Caco-2 (cell line): ENCODE data around the gene WDR26. TPM values are rescaled to one million over a fixed set of nuclear protein-coding genes. Genes with fewer than 3 reads are reported as not detected.

ENCODE experiments used
- BruUV-seq: library from RNA; stranded (reverse); fragments of 400-500 nt; replicated peaks from 2 replicates; lab custom pipeline; 2021; lab: Mats Ljungman, UMichigan
- CTCF ChIA-PET: fragments of 300-600 bp; sonication (Branson Sonifier 250); formaldehyde crosslinking; loops from one replicate; lab custom pipeline; 2022; ENCODE audit warnings: antibody characterized with exemption; lab: Charles Lee
- POLR2A ChIA-PET: fragments of 300-600 bp; sonication (Branson Sonifier 250); formaldehyde crosslinking; loops from one replicate; lab custom pipeline; 2022; ENCODE audit warnings: antibody characterized with exemption; lab: Charles Lee
- DNase-seq, 2 experiments: peaks; one replicate each; pipeline versions ENCODE4 v3.0.0 to v3.0.0-alpha.2; 2020 to 2022
- H3K27me3 ChIP-seq: replicated peaks from 2 replicates; pipeline ENCODE4 v1.6.0; 2011; ENCODE audit warnings: low read length; ENCODE audit not compliant: control insufficient read depth, insufficient read depth
- H3K36me3 ChIP-seq: 2 replicates; pipeline ENCODE4 v1.5.1; 2011; ENCODE audit warnings: low read length; ENCODE audit not compliant: control insufficient read depth, insufficient read depth
- H3K4me1 ChIP-seq: fragments of 250-450 bp; sonication (Bioruptor Pico); 2 replicates; pipeline ENCODE4 v1.5.1; 2020; ENCODE audit warnings: mild to moderate bottlenecking
- H3K4me3 ChIP-seq: 2 replicates; pipeline ENCODE4 v1.5.1; 2011; ENCODE audit warnings: low read depth, mild to moderate bottlenecking, control low read depth, low read length
- H3K9me3 ChIP-seq: fragments of 250-450 bp; sonication (Bioruptor Pico); 2 replicates; pipeline ENCODE4 v1.5.1; 2020; ENCODE audit warnings: mild to moderate bottlenecking, moderate library complexity
- H3K27ac Mint-ChIP-seq: one replicate; pipeline ENCODE4 v1.8.0; 2022; ENCODE audit warnings: mixed read lengths; ENCODE audit not compliant: unreplicated experiment
- H3K27me3 Mint-ChIP-seq: one replicate; pipeline ENCODE4 v1.8.0; 2022; ENCODE audit warnings: mixed read lengths; ENCODE audit not compliant: insufficient read depth, unreplicated experiment
- H3K36me3 Mint-ChIP-seq: one replicate; pipeline ENCODE4 v1.8.0; 2022; ENCODE audit warnings: mild to moderate bottlenecking, mixed read lengths; ENCODE audit not compliant: insufficient read depth, unreplicated experiment
- H3K4me1 Mint-ChIP-seq: one replicate; pipeline ENCODE4 v1.8.0; 2022; ENCODE audit warnings: low read depth, mixed read lengths; ENCODE audit not compliant: unreplicated experiment
- H3K4me3 Mint-ChIP-seq: one replicate; pipeline ENCODE4 v1.8.0; 2022; ENCODE audit warnings: mild to moderate bottlenecking, moderate library complexity, mixed read lengths; ENCODE audit not compliant: unreplicated experiment
- H3K9me3 Mint-ChIP-seq: one replicate; pipeline ENCODE4 v1.8.0; 2022; ENCODE audit warnings: mixed read lengths; ENCODE audit not compliant: unreplicated experiment
- intact Hi-C: fragments of 100-400 bp; cut with micrococcal nuclease; formaldehyde crosslinking; loops from one replicate; pipeline ENCODE4 v1.10.0; 2022; ENCODE audit not compliant: unreplicated experiment
- total RNA-seq: library from RNA; stranded (reverse); gene quantifications from 2 replicates; pipeline ENCODE4 v1.2.3, GENCODE V29; 2022
- TF ChIP-seq, protein P1 (sequence below), 2 experiments: fragments of 200-600 bp in 1 of 2; IDR thresholded peaks; 1 replicate in 1 of 2; 2 replicates in 1 of 2; pipeline versions ENCODE4 v1.5.1 to v1.8.0; 2011 to 2022; ENCODE audit warnings: antibody characterized with exemption in 1 of 2, control low read depth in 1 of 2, inconsistent platforms in 1 of 2, low read depth in 1 of 2, low read length in 1 of 2, mild to moderate bottlenecking in 1 of 2, moderate library complexity in 1 of 2; ENCODE audit not compliant: insufficient read depth in 1 of 2, severe bottlenecking in 1 of 2, unreplicated experiment in 1 of 2

WDR26 gene
- total RNA-seq, 1 experiment from 2014 or later = 58.6 TPM

DNA sequence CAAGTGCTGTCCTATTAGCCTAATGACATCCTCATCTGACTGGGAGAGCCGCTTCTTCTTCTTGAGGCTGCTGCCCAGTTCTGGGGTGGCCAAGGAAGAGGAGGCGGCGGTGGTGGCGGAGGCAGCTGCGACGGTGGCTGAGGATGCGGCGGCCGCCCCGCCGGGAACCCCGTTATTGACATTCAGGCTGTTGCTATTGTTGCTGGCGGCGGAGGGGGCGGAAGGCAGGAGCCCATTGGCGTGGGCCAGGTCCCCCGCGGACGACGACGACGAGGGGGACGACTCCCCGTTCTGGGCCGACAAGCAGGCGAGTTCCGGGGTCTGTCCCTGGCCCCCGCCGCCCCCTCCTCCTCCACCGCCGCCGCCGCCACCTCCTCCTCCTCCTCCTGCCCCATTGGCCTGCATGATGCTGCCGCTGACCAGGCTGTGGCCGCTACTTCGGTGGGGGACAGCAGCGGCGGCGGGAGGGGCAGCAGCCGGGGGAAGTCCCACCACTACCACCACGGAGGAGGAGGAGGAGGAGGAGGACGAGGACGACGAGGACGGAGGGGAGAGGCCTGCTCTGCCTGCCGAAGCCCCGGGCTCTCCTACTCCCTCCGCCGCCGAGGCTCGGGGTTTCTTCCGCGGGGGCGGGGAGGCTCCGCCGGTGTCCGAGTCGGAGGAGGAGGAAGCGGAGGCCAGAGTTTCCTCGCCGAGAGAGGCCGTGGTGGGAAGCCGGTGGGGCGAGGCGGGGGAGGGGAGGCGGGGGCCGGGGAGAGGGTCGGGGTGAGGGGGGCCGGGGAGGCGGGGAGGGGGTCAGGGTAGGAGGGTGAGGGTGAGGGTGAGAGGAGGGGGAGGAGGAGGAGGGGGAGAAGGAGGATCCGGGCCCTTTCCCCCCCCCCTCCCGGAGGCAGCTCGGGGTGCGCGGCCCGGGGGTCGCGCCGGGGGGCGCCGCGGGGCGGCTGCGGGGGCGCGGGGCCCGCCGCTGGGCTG lies 610 bp downstream of the WDR26 start:
- peaks cover 30% of the 10 kb centered on the region for H3K4me1 ChIP-seq
- Mint-ChIP-seq H3K27ac (peak overlapping the region; percentile 94), H3K36me3 (peaks cover 29% of the 10 kb centered on the region), H3K4me3 (peak overlapping the region; percentile 91), H3K27me3 (no peaks in the 10 kb centered on the region), H3K9me3 (no peaks in the 10 kb centered on the region), H3K4me1 (peaks cover 50% of the 10 kb centered on the region)
- CTCF ChIA-PET = interaction anchor here (0.6 to 1.1 kb wide), 3 partner anchors 23 to 26 kb away, joined by 3 to 8 read pairs (median 3); no protein-coding TSS in a partner anchor
- intact Hi-C loops = no loop called here
- H3K36me3 ChIP-seq = no peaks in the 10 kb centered on the region
- DNase-seq = peak in 1 of 2 experiments; percentile 26
- no peaks in the 10 kb centered on the region for H3K9me3 ChIP-seq
- H3K4me3 ChIP-seq = peak overlapping the region; percentile 88
- POLR2A ChIA-PET = interaction anchor here (0.6 to 1.0 kb wide), 5 partner anchors 12 to 979 kb away, joined by 3 to 9 read pairs (median 3); no protein-coding TSS in a partner anchor
- TF ChIP-seq, protein P1, sequence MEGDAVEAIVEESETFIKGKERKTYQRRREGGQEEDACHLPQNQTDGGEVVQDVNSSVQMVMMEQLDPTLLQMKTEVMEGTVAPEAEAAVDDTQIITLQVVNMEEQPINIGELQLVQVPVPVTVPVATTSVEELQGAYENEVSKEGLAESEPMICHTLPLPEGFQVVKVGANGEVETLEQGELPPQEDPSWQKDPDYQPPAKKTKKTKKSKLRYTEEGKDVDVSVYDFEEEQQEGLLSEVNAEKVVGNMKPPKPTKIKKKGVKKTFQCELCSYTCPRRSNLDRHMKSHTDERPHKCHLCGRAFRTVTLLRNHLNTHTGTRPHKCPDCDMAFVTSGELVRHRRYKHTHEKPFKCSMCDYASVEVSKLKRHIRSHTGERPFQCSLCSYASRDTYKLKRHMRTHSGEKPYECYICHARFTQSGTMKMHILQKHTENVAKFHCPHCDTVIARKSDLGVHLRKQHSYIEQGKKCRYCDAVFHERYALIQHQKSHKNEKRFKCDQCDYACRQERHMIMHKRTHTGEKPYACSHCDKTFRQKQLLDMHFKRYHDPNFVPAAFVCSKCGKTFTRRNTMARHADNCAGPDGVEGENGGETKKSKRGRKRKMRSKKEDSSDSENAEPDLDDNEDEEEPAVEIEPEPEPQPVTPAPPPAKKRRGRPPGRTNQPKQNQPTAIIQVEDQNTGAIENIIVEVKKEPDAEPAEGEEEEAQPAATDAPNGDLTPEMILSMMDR (IDR thresholded peaks at IDR 0.05; ENCODE audit: insufficient read depth in 1 of 2, low read depth in 1 of 2, low read length in 1 of 2, severe bottlenecking in 1 of 2, unreplicated experiment in 1 of 2) = no peak
- BruUV-seq = no TSS peak
- H3K27me3 ChIP-seq = no peaks in the 10 kb centered on the region

DNA sequence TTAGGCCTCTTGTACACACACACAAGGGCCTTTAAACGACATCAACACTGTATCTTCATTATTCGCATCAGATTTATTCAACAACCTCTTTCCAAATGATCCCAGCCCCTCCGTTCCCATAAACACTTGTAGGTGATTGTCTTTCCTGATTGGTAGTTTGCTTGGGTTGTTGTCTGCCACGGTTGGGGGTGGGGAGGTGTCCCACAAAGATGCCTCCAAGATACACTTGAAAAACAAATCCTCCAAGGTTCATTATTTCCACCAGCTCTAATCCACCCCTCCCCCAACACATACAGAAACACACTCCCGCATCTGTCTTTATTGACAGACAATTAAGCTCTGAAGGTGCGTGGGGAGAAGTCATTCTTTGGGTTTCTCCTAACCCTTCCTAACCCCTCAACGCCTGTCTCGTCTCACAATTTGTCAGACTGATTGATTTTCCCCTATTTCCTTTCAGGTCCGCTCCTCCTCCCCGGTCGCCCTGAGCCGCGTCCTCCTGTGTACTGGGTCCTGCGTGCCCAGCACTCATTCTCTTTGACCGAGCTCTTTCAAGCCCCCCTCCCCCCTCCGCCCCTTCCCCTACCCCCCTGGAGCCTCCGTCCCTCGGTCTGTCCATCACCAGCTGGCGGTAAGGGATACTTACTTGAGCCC lies 1.4 kb downstream of the WDR26 start:
- ChIA-PET POLR2A (no interaction called here), CTCF (interaction anchor here (1.1 kb wide), 1 partner anchor 24 kb away, joined by 8 read pairs; no protein-coding TSS in a partner anchor)
- no peaks in the 10 kb centered on the region for H3K27me3 Mint-ChIP-seq
- H3K27ac Mint-ChIP-seq = peak overlapping the region; percentile 37
- peaks cover 33% of the 10 kb centered on the region for H3K36me3 Mint-ChIP-seq
- intact Hi-C loops = no loop called here
- H3K4me3 ChIP-seq = peak overlapping the region; percentile 88
- BruUV-seq = no TSS peak
- TF ChIP-seq, protein P1 (IDR thresholded peaks at IDR 0.05; ENCODE audit: insufficient read depth in 1 of 2, low read depth in 1 of 2, low read length in 1 of 2, severe bottlenecking in 1 of 2, unreplicated experiment in 1 of 2) = no peak
- no peak for DNase-seq
- peak overlapping the region; percentile 91 for H3K4me3 Mint-ChIP-seq
- peaks cover 22% of the 10 kb centered on the region for H3K4me1 ChIP-seq
- no peaks in the 10 kb centered on the region for H3K36me3 ChIP-seq
- H3K9me3 ChIP-seq = no peaks in the 10 kb centered on the region
- H3K27me3 ChIP-seq = no peaks in the 10 kb centered on the region
- H3K4me1 Mint-ChIP-seq = peaks cover 42% of the 10 kb centered on the region
- H3K9me3 Mint-ChIP-seq = no peaks in the 10 kb centered on the region

DNA sequence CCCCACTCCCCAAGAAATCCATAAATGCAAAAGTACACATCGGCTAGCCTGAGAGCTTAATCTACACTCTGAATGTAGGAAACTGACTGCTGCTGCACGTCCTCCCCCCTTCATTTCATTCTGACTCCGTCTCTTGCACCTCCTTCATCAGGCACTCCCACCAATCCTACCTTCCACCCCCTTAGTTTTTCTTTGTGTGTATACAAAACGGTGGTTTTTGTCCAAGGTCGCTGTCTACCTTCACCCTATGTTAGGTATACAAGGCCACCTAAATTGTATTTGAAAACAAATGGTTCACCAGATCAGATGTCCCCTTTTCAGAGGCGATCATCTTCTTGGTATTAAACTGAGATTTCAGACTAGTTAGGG lies 1.9 kb downstream of the WDR26 start:
- peak overlapping the region; percentile 91 for H3K4me3 Mint-ChIP-seq
- peak overlapping the region; percentile 37 for H3K27ac Mint-ChIP-seq
- ChIA-PET CTCF (interaction anchor here (0.5 to 1.1 kb wide), 2 partner anchors 24 kb away, joined by 3 to 8 read pairs; no protein-coding TSS in a partner anchor), POLR2A (no interaction called here)
- H3K36me3 Mint-ChIP-seq = peaks cover 33% of the 10 kb centered on the region
- TF ChIP-seq, protein P1 (IDR thresholded peaks at IDR 0.05; ENCODE audit: insufficient read depth in 1 of 2, low read depth in 1 of 2, low read length in 1 of 2, severe bottlenecking in 1 of 2, unreplicated experiment in 1 of 2) = no peak
- Histone ChIP-seq H3K4me1 (peaks cover 22% of the 10 kb centered on the region), H3K36me3 (no peaks in the 10 kb centered on the region), H3K27me3 (no peaks in the 10 kb centered on the region), H3K4me3 (peak overlapping the region; percentile 88), H3K9me3 (no peaks in the 10 kb centered on the region)
- no peak for DNase-seq
- no peaks in the 10 kb centered on the region for H3K9me3 Mint-ChIP-seq
- no peaks in the 10 kb centered on the region for H3K27me3 Mint-ChIP-seq
- intact Hi-C loops = no loop called here
- peaks cover 42% of the 10 kb centered on the region for H3K4me1 Mint-ChIP-seq
- BruUV-seq = no TSS peak
